GM10266 (cell line): ENCODE measurements around the gene ZNF385B.
A peak's percentile ranks its signal among the peaks of the same experiment; 100 is the strongest.

ENCODE experiments used
- DNase-seq: peaks from one replicate; pipeline ENCODE4 v3.0.0; 2012; ENCODE audit errors: extremely low spot score
- TF ChIP-seq, protein P1 (sequence below): IDR thresholded peaks from 2 replicates; pipeline ENCODE4 v1.5.1; 2012; ENCODE audit warnings: mild to moderate bottlenecking, low read depth; ENCODE audit not compliant: control insufficient read depth, insufficient read depth; ENCODE audit errors: missing control alignments

The ZNF385B gene

DNA sequence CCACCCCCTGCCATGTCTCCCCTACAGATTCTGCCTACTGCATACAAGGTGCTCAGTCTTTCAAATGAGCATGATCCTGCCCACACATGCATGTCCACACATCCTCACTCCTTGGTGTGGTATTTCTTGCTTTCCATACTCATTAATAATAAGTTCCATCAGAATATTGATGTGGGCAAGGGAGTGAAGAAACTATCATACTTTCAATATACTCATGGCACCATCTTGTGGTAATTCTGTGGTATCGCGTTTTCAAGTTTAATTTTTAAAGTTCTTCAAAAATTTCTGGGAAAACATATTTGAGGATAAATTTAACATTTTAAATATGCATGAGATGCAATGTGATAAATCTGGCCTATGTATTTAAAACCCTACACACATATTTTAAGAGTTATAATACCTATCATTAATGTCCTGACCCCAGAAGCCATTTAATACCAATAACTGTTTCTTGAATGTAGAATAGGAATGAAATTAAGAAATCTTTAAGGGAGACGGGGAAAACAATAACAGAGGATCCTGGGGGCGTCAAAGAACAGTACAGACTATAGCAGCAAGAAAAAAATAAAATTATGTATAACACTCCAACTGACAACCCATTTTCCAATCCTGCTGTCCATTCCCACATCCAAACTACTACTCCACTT is 110.1 kb downstream of the ZNF385B start:
- DNase-seq, result peak; percentile 21
- TF ChIP-seq, protein P1, sequence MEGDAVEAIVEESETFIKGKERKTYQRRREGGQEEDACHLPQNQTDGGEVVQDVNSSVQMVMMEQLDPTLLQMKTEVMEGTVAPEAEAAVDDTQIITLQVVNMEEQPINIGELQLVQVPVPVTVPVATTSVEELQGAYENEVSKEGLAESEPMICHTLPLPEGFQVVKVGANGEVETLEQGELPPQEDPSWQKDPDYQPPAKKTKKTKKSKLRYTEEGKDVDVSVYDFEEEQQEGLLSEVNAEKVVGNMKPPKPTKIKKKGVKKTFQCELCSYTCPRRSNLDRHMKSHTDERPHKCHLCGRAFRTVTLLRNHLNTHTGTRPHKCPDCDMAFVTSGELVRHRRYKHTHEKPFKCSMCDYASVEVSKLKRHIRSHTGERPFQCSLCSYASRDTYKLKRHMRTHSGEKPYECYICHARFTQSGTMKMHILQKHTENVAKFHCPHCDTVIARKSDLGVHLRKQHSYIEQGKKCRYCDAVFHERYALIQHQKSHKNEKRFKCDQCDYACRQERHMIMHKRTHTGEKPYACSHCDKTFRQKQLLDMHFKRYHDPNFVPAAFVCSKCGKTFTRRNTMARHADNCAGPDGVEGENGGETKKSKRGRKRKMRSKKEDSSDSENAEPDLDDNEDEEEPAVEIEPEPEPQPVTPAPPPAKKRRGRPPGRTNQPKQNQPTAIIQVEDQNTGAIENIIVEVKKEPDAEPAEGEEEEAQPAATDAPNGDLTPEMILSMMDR, result peak; percentile 49

- no peak for DNase-seq
- TF ChIP-seq, protein P1, result no peak
Measured at GRCh38 chr2:179749210-179749609, 112.2 kb downstream of the ZNF385B start.

DNA sequence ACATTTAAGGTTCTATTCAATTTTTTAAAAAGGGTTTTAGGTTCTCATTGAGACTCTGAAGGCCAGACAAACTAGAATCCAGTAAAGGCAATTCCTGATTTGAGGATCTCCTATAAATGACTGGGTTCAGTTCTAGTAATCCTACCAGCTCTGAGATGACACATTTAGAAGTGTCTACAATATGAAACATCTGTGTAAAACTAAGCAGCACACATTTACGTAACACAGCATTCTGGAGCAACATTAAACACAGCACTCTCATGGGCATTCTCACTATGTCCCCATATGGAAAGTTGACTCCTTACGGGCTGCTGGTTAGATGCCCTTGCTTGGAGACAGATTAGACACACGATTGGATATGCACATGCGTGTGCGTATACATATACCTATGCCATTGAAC is 114.4 kb downstream of the ZNF385B start:
- TF ChIP-seq, protein P1, result no peak
- no peak for DNase-seq

DNA sequence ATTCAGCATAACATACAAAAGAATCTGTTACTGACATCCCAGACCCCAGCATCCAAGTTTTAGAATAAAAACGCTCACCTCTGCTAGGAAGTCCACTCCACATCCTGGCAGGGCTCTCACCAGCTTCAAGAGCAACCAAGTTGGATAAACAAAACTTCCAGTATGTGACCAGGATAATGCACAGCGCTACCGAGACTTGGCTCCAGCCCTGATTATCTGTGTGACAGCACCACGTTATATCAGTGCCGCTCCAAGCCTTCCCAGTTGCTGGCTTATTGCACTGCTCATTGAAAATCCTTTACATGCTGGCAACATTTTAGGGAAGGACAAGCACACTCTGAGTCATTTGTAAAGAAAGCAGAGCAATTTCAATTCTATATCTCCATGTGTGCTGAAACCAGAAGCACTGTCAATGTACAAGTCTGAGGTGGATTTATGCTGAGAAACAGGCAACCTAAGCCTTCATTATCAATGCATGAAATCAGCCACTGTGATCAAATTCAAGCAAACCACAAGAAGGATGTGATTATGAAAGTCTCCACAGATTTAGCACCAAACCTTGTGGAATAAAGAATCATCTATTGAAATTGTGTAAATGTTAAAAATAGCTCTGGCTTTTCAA is 115.7 kb downstream of the ZNF385B start:
- DNase-seq, result no peak
- TF ChIP-seq, protein P1, result no peak

GRCh38 chr2:179744401-179744800 is 117.0 kb downstream of the ZNF385B start:
- no peak for DNase-seq

GRCh38 chr2:179741317-179741716 is 120.1 kb downstream of the ZNF385B start:
- no peak for DNase-seq
- TF ChIP-seq, protein P1, result no peak

More at GRCh38 chr2:179744401-179744800, 117.0 kb downstream of the ZNF385B start:
- TF ChIP-seq, protein P1, result no peak

GRCh38 chr2:179729966-179730365 is 131.4 kb downstream of the ZNF385B start:
- TF ChIP-seq, protein P1, result no peak
- DNase-seq, result no peak
